HL-60 (cell line): ENCODE results near the gene FCRL6.

ENCODE experiments used
- CTCF ChIP-seq: IDR thresholded peaks from one replicate; pipeline ENCODE4 v1.5.1; 2011; ENCODE audit warnings: low read length, control low read depth, inconsistent platforms; ENCODE audit not compliant: insufficient read depth
- GABPA ChIP-seq: IDR thresholded peaks from 2 replicates; pipeline ENCODE4 v1.6.1; 2012; ENCODE audit warnings: low read depth
- POLR2AphosphoS5 ChIP-seq: IDR thresholded peaks from 2 replicates; pipeline ENCODE4 v1.6.1; 2012; ENCODE audit warnings: low read depth
- REST ChIP-seq: IDR thresholded peaks from 2 replicates; pipeline ENCODE4 v1.6.1; 2012; ENCODE audit warnings: low read depth; ENCODE audit not compliant: insufficient replicate concordance
- SPI1 ChIP-seq: IDR thresholded peaks from 2 replicates; pipeline ENCODE4 v1.6.1; 2012; ENCODE audit warnings: low read depth, mild to moderate bottlenecking, borderline replicate concordance

- TF ChIP-seq CTCF = no peak
- no peak for TF ChIP-seq REST
- TF ChIP-seq POLR2AphosphoS5 = no peak
- no peak for TF ChIP-seq GABPA
- TF ChIP-seq SPI1 = no peak
Measured at GRCh38 chr1:159781992-159782391, 20.2 kb upstream of the FCRL6 start.
